GM20000 (cell line): ENCODE measurements around the gene RASEF.

Experiments used
- DNase-seq: peaks from one replicate; pipeline ENCODE4 v3.0.0; 2012; ENCODE audit warnings: low spot score
- TF ChIP-seq, protein P1 (sequence below): IDR thresholded peaks from 2 replicates; pipeline ENCODE4 v1.5.1; 2012; ENCODE audit warnings: mild to moderate bottlenecking, control low read depth; ENCODE audit errors: extremely low read depth, missing control alignments

Gene RASEF

DNA sequence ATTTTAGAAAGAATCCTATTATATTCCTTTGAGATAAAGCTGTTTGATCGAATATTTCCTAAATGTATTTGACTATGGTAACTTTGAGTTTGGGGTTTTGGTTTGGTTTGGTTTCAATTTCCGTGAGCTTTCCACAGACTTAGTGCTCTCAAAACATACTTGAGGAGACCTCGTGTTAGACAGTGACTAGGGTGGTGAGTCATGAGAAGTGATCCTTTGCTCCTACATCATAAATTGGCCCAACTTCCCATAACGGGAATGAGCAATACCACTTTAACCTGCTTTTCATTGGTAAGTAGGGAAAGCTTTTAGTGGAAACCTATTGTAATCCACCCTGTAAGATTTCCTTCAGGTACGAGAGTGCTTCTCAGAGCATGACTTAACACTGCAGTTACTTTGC, 3.8 kb upstream of the RASEF start:
- TF ChIP-seq, protein P1, sequence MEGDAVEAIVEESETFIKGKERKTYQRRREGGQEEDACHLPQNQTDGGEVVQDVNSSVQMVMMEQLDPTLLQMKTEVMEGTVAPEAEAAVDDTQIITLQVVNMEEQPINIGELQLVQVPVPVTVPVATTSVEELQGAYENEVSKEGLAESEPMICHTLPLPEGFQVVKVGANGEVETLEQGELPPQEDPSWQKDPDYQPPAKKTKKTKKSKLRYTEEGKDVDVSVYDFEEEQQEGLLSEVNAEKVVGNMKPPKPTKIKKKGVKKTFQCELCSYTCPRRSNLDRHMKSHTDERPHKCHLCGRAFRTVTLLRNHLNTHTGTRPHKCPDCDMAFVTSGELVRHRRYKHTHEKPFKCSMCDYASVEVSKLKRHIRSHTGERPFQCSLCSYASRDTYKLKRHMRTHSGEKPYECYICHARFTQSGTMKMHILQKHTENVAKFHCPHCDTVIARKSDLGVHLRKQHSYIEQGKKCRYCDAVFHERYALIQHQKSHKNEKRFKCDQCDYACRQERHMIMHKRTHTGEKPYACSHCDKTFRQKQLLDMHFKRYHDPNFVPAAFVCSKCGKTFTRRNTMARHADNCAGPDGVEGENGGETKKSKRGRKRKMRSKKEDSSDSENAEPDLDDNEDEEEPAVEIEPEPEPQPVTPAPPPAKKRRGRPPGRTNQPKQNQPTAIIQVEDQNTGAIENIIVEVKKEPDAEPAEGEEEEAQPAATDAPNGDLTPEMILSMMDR, result no peak
- DNase-seq, result no peak

DNA sequence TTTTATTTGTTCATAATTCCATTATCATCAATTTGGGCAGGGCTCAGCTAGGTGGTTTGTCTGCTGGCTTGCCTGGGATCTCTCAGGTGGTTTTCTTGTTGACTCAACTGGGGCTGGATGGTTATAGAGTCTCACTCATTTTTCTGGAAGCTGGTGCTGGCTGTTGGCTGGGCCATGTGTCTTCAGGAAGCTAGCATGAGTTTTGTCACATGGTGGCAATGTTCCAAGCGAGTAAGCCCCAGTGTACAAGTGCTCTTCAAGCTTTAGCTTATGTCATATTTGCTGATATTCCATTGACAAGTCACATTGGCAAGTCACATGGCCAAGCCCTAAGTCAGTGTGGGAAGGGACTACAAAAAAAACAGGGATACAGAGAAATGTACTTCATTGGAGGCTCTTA, 2.3 kb upstream of the RASEF start:
- no peak for DNase-seq

DNA sequence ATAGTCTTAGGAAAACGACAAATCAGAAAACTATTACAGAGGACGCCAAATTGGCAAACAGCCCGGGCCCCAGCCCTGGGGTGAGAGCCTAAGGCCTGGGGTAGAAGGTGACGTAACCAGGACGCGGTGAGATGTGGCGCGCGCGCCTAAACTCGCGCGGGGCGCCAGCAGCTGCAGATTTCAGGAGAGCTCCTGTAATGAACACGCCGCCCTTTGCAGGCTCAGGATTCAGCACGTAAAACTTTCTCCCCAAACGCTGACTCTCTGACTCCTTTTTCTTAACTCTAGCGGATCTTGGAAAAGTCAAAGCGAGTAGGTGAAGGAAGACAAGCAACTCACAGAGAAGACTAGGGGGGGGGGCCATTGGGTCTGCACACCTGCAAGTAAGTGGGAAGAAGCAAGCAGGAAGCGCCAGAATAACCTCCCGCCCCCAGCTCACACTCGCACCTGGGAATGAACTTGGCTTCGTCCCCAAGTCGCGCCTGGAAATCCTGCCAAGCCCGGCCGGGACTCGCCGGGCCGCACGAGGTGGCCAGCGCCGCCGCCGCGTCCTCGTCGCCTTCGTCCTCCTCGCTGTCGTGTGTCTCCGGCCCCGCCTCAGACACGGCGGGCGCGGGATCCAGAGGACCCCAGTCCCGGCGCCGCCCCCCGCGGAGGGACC, 822 bp downstream of the RASEF start:
- no peak for DNase-seq
- TF ChIP-seq, protein P1, result no peak

More for the DNA sequence above, 2.3 kb upstream of the RASEF start:
- TF ChIP-seq, protein P1, result no peak

DNA sequence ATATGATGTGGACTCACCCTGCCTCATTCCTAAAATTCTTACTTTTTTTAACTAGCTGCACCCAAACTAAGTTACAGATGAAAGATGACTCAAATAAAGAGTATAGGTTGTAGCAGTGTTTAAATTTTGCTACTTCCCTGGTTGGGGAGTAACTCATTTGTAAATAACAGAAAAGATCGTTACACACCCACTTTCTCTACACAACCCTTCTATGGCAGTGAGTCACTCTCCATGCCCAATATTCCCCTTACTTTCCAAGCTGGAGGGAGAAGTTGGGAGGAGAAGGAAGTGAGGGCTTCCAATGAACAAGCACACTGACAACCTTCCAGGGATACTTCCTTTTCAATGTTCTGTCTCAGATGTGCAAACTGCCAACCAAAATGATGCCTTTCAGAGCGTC, 1.9 kb downstream of the RASEF start:
- TF ChIP-seq, protein P1, result no peak
- no peak for DNase-seq

DNA sequence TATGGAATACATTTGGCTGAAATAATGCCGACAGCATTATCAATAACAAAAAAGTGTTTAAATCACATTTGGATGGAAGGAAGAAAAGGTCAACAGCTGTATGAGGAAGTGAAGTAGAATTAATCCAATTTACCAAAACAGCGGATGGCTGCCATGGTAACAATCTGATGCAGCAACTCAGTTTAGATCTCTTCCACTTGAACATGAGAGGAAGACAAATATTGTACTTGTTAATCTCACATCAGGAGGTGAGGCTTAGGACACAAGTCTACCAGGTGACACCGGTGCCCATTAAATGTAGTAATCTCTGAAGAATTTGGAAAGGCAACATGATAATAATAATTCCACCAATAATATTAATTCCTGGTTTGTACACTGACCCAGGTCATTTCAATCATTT, 2.4 kb downstream of the RASEF start:
- DNase-seq, result no peak
- TF ChIP-seq, protein P1, result no peak

DNA sequence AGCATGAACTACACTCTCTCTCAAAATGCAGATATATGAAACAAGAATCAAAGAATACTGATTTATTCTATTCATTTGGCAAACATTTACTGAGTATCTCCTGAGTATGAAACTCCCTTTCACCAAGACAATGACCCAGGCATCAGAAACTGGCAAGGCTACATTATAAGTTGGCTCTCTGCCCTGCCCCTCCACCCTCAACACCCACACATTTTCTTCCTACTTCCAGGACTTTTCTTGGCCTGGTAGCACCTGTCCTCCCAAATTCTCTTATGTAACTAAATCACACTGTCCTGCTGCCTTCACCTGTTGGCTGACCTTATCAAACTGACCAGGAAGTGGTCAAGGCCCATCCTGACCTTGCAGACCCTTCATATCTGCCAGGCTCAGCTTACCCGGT, 3.5 kb downstream of the RASEF start:
- TF ChIP-seq, protein P1, result no peak
- no peak for DNase-seq

DNA sequence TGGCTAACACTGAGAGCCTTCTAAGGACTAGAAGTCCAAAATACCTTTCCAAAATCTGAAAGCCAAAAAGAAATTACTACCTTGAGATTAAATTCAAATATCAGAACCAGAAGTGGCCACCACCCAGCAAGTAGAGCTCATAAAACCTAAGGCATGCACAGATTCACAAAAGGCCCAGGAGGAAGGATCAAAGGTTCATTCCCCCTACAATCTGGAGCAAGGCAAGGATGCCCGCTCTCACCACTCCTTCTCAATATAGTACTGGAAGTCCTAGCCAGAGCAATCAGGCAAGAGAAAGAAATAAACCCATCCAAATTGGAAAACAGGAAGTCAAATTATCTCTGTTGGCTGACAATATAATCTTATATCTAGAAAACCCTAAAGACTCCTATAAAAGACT, 6.0 kb downstream of the RASEF start:
- DNase-seq, result no peak
- TF ChIP-seq, protein P1, result no peak
